Right forelimb (tissue), 1 donor: ENCODE data around the gene LAYN.

Experiments
- DNase-seq: peaks from one replicate; pipeline ENCODE4 v3.0.0-alpha.2; 2018

LAYN gene

DNA sequence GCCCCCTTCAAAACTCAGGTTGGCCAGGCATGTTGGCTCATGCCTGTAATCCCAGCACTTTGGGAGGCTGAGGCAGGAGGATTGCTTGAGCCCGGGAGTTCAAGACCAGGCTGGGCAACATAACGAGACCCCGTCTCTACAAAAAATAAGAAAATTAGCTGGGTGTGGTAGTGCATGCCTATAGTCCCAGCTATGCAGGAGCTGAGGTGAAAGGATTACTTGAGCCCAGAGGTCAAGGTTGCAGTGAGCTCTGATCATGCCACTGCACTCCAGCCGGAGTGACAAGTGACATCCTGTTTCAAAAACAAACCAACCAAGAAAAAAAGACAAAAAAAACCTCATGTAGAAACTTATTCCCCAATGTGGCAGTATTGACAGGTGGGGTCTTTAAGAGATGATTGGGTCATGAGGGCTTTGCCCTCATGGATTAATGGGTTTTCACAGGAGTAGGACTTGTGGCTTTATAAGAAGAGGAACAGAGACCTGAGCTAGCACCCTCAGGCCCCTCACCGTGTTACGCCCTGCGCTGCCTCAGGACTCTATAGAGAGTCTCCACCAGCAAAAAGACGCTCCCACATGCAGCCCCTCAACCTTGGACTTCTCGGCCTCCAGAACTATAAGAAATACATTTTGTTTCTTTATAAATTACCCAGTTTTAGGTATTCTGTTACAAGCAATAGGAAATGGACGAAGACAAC, 22.3 kb downstream of the LAYN start:
- no peak for DNase-seq

DNA sequence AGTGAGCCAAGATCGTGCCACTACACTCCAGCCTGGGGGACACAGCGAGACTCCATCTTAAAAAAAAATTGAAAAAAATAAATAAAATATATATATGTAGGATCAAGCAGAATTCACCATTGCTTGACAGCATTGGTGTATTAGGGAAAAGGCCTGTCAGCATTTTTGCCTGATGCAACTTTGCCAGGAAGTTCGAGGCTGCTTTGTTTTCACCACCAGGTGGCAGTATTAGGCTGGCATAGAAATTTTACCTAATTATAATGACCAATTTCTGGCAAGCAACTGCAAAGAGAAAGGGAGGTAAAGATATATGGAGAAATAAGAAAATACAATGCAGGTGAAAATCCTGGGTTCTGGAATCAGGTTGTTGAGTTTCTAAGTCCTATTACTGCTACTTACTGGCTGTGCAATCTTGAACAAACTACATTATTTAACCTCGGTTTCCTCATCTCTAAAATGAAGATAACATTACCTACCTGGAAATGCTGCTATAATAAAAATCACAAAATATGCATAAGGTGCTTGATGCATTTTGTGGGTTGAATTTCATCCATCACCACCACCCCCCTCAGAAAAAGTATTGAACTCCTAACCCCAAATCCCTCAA, 24.7 kb downstream of the LAYN start:
- DNase-seq: peak; percentile 75

- no peak for DNase-seq
These were observed 25.8 kb downstream of the LAYN start for GRCh38 chr11:111566324-111566723.

DNA sequence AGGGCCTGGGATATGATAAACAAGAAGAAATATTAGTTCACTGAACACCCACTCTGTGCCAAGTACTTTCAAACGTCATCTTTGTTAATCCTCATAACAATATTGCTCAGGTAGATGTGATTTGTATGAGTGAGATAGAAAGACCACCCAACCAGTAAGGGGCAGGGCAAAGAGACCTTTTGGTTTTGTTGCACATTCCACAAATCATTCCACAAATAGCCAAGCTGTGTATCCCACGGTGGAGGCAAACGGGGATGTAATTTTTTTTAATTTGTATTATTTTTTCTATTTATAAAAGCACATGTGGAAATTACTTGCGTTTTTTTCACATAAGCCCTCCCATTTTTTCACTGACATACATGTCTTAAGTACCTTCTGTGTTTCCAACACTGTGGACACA, 29.0 kb downstream of the LAYN start:
- no peak for DNase-seq

- no peak for DNase-seq
These were observed 30.3 kb downstream of the LAYN start for GRCh38 chr11:111570796-111571195.

- DNase-seq: no peak
These were observed 31.4 kb downstream of the LAYN start for GRCh38 chr11:111571829-111572501.

DNA sequence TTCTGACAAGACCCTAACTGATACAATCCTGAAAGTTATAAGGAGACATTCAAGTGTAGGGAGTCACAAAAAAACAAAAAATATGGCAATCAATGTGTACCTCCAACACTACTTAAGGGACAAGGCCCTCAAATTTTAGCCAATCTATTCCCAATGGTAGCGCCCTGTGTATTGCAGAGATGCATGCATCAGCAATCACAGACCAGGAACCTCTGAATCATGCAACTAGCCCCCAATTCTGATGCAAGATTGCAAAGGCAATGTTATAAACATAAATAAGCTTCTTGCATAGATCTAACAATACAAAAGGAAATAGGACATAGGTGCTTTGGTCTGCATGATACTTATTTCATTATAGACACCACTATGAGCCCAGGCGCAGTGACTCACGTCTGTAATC, 32.1 kb downstream of the LAYN start:
- no peak for DNase-seq

- DNase-seq: no peak
These were observed 33.3 kb downstream of the LAYN start for GRCh38 chr11:111573821-111574249.

DNA sequence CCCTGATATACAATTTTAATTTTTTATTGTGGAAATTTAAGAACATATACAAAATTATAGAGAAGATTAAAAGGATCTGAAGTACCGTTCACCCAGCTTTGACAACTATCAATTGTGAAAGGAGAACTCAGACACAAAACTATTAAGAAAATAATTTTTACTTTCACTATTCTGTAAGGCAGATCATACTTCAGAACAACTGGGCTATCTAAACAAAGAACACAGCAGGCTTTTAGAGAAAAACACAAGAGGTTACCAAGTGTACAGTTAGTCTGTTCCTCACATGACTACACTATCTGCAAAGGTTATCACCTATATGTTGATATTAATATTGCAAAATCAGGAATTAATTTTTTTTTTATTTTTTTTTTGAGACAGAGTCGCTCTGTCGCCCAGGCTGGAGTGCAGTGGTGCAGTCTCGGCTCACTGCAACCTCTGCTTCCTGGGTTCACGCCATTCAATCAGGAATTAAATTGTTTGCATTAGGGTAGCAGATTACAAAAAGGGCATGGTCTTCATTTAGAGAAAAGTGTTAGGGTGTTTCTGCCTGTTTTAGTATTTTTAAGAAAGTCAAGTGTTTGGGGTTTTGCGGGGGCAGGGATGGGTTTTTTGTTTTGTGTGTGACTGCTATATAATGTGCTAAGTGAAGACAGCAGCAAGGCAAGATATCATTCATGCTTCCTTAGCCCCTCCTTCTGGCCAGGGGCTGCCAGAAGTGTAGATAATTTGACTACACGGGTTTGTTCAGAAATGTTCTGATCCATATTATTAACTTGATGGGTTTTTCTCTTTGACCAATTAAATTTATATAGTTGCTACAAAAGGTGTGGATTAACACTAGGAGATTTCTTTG, 34.1 kb downstream of the LAYN start:
- no peak for DNase-seq

GRCh38 chr11:111575740-111576139, 35.2 kb downstream of the LAYN start:
- no peak for DNase-seq

DNA sequence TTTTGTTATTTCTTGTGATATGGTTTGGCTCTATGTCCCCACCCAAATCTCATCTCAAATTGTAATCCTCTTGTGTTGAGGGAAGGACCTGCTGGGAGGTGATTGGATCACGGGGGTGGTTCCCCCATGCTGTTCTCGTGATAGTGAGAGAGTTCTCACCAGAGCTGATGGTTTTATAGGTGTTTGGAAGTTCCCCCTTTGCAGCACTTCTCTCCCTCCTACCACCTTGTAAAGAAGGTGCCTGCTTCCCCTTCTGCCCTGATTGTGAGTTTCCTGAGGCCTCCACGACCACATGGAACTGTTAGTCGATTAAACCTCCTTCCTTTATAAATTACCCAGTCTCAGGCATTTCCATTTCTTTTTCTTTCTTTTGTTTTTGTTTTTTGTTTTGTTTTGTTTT, 37.3 kb downstream of the LAYN start:
- no peak for DNase-seq

DNA sequence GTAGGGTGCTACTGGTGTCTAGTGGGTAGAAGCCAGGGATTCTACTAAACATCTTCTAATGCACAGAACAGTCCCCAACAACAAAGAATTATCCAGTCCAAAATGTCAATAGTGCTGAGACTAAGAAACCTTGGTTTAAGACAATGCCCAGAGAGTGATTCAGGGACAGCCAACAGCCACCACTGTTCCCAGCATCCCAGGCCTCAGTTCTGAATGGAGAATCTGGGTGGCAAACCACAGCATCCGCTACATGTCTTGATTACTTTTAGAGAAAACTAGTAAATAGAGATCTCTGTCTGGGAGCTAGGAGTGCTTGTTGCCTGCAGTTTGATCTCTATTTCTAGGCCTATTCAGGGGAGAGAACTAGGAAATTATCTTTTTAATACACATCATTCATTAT, 40.8 kb downstream of the LAYN start:
- DNase-seq: no peak

DNA sequence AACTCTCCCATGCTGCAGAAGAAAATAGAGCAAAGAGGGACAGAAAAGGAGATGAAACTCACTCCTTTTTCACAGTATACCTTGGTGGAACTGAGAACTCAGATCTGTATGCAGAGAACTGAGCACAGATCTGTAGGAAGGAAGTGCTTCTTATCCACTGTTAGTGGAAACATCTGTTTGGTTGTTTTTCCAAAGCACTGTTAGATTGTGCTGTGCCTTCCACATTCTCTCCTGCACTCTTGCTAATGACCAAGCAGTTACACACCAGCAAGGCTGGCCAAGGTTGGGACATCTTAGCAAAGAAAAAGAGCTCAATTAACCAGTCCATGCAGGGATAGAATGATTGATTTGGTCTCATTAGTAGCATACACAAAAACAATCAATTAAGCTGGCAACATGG, 41.6 kb downstream of the LAYN start:
- no peak for DNase-seq

DNA sequence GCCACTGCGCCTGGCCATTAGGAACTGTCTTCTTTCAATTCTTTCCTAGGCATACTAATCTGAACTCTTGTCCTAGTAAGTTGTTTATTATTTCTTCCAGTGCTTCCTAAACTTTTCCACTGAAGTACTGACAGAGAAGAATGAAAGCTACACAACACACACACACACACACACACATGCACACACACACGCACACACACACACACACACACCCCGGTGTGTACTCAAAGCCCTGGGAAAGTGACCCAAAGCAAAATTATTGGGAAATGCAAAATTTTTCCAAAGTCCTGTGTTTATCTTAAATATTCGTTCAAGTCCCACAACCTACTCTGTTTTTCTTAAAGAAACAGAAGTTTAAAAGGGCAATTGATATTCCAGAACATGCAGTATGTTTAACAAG, 42.4 kb downstream of the LAYN start:
- DNase-seq: no peak

DNA sequence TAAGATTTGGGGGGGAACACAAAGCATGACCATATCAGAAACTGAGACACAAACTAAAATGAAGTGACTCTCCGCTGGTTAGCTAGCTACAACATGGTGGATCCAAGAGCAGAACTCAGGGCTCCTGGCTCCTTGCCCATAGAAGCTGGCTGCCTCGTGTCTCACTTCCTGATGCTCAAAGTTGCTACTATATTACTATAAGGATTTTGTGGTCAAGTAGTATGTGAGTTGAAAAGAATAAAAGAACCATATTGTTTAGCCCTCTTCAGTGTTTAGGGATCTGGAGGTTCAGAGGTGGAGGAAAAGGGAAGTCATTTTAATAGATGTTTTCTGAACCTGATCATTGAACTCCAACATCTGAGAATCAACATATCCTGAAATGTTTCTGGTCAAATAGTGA, 44.9 kb downstream of the LAYN start:
- DNase-seq: no peak

- no peak for DNase-seq
These were observed 45.9 kb downstream of the LAYN start for GRCh38 chr11:111586388-111586831.

DNA sequence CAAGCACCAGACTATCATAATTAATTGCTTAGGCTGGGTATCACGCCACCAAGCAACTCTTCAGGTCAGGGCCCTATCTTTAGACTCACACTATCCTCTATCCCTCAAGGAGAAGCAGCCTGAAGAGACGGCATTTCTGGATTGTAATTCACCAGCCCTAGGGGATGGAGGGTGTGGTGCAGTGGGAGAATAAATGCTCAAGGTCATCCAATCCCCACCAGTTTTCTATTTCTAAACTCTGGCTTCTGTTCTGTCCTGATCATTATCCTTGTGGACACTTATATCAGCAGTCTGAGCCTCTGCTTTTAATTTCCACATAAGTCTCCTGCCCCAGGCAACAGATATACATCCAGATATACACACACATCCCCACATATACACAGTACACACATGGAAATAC, 48.6 kb downstream of the LAYN start:
- DNase-seq: no peak

- DNase-seq: no peak
These were observed 49.5 kb downstream of the LAYN start for GRCh38 chr11:111589886-111590499.

DNA sequence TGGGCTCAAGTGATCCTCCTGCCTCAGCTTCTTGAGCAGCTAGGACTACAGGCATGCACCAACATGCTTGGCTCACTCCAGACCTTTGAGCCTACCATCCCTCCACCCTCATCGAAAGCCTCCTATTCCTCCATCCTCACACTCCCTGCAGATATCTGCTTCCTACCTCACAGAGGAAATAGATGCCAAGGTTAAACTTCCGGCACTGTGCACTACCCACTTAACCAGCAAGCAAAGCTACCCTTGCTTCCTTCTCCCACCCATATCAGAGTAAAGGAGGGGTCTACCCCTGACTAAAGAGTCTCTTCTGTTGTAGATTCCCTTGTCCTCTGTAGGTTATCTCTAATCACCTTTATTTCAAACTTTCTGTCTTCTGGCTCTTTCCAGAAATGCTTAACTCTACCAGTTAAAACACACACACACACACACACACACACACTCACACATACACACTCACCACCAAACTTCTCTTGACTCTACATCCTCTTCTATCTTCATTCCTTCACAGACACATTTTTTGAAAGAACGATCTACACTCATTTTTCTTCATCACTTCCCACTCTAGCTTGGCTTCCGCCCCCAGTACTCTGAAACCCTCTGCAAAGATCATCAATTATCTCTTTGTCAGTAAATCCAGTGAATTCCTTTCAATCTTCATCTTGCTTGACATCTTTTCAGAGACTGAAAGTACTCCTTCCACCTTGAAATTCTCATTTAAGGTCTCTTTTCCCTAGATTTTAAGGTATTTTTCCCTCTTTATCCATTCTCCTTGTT, 50.9 kb downstream of the LAYN start:
- no peak for DNase-seq

GRCh38 chr11:111592491-111592890, 52.0 kb downstream of the LAYN start:
- no peak for DNase-seq

DNA sequence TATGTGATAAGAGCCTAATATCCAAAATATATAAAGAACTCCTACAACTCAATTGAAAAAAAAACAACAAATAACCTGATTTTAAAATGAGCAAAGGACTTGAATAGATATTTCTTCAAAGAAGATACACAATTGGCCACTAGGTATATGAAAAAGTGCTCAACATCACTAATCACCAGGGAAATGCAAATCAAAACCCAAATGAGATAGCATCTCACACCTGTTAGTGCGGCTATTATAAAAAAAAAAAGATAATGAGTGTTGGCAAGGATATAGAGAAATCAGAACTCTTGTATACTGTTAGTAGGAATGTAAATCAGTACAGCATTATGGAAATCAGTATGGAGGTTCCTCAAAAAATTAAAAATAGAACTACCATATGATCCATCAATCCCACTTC, 55.8 kb downstream of the LAYN start:
- no peak for DNase-seq

GRCh38 chr11:111598148-111598547, 57.6 kb downstream of the LAYN start:
- DNase-seq: no peak
